GM19035 (cell line): ENCODE data around the gene UBE2O.

Experiments
- ATAC-seq: cut with Tn5 transposase; IDR thresholded peaks from one replicate; pipeline ENCODE4 v1.9.1; 2021; ENCODE audit not compliant: unreplicated experiment

The UBE2O gene

DNA sequence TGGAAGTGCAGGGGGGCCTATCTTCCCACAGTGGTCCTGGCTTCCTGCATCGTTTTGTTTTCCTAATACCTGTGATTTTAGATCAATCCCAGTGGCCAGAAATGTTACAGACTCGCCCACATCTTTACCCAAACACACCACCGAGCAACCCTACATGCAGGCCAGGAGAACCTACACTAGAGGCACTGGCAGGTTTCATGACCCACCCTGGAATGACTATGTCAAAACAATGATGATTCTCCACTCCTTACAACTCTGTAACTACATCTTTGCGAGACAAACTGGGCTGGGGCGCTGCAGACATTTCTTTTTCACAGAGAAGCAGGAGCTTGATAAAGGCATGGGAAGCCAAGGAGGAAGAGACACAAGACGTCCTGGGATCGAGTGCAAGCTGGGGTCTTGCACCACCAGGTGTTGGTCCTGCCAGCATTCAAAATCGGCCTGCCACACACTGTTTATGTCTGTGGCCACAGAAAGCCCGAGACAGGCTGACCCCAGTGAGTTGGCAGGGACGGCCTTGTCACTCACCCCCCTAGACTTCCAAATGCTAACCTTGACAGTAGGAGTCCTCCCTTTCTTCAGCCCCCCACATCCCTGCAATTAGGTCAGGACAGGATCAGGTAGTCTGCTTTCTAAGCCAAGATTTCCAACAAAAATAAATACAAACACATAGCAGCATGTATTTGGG, 32.5 kb downstream of the UBE2O start:
- ATAC-seq = no peak

DNA sequence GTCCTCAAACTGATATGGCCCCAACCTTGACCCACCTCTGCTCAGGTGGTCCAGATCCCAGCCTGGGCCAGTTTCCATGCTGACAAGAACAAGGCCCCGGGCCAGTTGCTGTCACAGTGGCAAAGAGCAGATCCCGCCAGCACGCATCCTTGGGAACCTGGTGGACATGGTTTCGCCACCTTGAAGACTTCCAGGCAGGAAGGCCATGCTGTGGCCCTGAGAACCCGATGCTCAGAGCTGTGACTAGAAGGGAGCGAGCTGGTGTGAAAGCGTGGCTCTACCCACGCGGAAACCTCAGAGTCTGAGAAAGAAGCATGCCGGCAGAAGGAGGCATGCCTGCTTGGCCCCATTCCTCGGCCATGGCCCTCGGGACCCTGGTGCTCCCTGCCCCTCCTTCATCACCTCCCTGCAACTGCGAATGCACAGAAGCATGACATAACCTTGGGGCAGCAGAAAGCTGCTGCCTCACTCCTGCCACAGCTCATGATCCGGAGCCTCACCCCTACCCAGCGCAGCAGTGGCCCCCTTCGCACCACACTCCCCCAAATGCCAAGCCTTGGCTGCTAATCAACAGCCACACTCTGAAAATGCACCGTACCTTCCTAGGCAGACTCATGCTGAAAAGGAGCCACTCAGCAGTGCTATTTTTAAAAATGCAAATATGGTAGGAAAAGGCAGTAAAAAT, 33.2 kb downstream of the UBE2O start:
- no peak for ATAC-seq

DNA sequence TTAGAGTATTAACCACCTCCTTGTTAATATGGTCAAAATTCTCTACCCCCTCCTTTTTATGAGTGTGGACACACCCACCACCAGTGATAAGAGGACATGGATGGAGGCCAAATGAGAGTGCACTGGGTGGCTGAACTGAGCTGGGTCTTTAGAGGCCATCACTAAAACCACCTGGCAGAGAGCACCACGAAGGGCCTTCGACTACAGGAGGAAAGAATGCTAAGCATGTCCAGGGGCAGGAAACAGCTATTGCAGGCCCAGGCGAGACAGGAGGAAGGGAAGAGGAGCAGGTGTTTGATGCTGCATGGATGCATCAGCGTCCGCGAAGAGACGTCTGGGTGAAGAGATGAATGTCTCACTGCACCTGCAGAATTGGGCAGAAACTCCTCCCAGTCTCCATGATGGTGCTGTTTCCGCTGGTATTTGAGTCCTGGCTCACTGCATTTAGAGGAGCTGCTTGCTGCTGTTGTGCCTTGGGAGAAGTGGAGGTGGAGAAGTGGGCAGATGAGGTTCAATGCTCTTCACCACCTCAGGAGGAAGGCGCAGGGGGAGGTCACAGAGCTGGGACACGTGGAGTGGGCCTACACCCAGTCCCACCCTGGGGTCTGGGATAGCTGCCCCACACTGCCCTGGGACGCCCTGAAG, 35.3 kb downstream of the UBE2O start:
- ATAC-seq = no peak

DNA sequence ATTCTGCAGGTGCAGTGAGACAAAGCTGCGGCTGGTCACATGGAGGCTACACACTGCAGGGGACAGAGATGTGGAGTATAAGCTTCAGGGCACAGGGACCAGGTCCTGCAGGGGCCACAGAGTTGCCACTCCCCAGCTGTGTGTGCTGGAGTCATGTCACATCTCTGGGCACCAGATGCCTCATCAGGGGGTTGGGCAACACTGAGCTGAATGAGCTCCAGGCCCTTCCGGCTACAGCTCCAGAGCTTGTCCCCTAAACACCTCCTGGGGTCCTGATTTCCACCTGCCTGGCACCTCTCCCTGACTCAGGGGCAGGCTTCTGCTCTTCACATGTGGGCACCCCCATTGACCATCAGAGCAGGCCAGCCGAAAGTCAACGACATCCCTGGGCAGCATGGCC, 36.1 kb downstream of the UBE2O start:
- no peak for ATAC-seq

DNA sequence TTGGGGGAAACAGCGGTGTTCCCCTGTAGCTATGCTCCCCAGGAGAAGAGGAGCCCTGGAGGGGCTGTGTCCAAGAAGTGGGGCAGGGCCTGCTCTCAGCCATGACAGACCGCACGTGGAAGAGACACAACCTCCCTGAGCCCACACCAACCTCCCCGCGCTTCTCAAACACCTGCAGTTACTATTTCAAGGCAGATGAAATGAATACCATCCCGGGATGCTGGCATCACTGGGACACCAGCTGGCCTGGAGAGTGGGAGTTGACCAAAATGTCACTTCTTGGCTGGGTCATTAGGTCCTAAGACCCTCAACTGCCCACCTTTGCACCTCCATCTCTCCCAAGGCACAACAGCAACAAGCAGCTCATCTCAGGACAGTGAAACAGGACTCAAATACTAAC, 36.5 kb downstream of the UBE2O start:
- no peak for ATAC-seq

DNA sequence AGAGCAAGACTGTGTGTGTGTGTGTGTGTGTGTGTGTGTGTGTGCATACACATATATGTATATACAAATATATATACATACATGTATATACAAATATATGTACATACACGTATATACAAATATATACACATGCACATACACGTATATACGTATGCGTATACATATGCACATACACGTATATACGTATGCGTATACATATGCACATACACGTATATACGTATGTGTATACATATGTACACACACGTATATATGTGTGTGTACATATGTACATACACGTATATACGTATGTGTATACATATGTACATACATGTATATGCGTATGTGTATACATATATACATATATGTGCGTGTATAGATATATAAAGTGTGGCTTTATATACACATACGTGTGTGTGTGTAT, 37.2 kb downstream of the UBE2O start:
- no peak for ATAC-seq

DNA sequence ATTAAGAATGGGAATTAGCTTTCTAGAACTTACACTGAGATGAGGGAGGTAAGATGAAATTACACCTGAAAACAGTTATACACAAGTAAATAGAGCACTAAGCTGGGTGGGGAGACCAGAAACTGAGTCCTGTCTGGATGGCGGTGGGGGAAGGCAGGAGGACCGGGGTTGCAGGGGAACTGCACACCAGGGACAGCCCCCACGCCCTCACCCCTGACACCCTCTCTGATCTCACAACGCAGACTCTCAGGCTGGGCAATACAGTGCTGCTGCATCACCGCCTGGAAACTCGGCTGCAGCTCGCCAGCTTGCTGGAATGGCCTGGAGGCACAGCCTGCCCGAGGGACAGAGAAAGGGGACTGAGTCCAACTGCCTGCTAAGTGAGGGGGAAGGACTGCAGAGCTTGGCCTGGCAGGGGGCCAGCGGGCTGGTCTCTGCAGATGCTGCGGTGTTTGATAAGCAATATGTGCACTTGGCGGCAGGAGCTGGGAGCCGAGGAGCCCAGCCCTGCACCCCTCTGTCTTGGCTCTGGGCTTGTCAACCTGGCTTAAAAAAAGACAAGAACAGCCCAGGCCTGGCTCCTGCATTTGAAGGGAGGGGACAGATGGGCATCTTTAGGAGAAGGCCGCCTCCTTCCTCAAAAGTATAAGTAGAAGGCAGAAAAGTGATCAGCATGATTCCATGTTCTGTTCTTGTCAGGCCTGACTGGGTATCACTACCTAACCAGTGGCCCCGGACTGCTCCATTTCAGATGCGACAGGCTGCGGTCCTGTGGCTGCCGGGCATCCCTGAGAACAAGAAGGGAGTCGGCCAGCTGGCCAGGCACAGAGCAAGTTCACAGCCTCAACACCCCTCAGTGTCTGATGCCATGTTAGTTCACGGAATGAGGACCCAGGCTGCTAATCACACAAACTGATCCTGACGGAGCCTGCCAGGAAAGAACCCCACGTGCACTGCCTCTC, 38.3 kb downstream of the UBE2O start:
- ATAC-seq = no peak

DNA sequence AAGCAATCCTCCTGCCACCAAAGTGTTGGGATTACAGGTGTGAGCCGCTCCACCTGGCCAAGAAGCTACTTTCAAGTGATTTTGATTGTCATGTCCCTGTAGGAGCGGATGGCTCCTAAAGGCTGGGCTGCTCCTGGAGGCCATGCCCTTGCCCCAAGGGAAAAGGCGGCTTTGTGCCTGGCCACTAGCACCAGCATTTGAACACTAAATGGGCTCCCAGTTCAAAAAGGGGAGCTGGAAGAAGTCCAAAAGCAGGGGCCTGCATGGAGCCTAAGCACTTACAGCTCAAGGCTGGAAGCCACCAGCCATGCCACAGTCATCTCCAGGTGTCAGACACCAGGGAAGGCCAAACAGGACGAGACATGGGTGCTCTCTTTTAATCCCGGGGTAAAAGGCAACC, 41.7 kb downstream of the UBE2O start:
- ATAC-seq = no peak

DNA sequence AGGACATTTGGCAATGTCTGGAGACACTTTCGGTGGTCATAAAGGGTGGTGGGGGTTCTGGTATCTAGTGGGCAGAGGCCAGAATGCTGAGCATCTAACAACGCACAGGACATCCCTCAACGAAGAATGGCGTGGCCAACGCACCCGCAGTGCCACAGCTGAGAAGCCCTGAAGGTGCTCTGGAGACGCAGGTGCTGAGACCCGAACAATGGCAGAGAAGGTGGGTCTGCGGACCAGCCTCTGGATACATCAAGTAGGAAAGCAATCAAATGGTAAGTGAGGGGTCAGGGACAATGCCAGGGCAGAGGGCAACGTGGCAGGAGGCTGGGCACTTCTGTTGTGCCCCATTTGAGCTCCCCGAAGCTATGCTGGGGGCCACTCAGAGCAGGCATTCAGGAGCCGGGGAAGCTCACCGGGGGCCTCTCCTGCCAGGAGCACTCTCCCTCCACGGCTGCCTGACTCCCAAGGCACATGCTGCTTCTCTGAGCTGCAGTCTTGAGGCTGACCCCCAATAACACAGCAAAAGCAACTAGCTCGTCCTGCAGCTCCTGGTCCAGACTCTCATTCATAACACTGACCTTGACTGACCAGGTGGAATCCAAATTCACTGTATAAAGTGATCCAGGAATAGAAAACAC, 42.5 kb downstream of the UBE2O start:
- ATAC-seq = no peak

DNA sequence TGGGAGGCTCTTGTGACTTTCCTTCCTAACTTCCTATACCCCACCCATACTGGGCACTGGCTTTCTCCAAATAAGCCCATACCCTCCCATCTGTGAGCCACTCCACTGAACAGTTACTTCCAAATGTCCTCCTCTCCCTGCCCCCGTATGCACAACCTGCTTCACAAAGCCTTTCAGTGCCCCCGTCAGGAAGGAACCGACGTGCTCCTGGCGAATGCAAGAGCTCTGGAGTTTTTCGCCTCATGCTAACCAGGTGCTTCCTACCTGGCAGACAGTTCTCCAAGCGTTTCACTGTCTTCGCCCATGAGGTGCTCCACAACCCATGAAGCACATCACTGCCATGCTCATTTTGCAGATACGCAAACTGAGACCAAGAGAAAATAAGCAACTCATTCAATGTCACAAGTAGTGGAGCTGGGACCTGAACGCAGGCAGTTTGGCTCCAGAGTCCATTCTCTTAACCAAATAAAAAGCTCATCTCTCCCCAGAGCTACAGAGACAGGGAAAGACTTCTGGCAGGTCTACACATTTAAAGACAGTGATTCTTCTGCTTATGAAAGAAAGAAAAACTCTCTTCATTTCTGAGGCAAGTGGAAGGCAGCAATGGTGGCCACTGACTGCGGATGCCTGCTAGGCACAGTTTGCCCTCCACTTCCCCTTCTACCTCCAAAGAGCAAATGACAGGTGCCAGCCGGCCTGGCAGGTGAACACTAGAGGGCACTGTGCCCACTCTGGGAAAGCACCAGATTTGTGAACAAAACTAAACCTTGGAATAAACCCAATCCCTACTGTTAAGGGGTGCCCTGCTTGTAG, 44.7 kb downstream of the UBE2O start:
- ATAC-seq = no peak

DNA sequence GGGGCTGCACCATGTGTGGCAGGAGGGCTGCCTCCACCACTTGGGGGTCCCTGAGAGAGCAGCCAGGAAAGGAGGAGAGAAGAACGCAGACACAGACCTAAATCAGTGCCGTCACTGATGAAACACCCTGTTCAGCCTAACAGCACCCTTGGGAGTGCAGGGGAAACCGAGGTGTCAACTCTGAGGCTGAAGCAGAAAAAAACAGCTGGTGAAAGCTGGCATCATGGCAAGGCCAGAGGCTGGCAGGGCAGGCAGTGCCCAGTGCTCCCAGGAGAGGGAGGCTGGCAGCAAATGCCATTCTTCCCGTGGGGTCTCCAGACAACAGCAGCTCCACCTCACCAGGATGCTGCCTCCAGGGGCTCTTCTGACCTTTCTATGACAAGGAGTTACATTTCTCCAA, 45.4 kb downstream of the UBE2O start:
- no peak for ATAC-seq

DNA sequence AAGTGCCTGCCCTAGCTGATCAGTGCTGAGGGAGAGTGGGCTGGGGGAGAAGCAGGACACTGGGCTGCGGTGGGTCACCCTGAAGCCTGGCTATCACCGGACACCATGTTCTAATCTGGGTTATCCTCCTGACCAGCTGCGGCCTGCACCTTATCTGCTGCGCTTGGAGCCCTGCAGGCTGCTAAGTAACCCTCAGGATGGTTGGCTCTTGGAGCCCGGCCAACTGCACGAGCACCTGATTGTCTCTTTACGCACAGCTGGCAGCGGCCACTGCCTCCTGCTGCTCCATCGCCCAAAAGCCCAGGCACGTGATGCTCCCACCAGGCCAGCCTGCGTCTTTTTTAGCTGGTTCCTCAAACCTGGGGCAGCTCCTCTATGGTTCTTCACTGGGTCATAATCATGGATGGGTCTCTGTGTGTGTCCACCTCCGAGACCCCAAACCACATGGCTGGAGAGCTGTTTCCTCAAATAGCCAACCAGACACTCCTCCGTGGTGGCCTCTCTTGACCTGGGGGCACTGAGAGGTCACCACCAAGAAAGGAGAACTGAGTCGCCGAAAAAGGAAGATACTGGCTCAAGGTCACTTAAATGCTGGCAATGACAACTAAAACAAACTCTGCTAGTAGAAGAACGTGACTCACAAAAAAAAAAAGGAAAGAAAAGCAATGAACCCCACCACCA, 46.8 kb downstream of the UBE2O start:
- no peak for ATAC-seq

DNA sequence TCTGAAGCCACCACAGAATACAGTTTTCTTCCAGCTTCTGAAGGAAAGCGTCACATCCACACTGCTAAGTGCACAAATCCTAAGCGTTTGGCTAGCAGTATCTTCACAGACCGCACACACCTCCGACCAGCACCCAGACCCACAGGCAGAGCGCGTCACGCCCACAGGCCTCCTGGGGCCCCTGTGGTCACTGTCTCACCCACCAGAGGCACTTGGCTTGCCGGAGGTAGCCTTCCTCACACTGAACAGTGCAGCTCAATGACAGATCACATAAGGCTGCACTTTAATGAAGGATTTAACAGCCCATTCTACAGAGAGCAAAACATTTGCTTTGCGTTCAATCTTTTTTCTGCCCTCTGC, 47.4 kb downstream of the UBE2O start:
- ATAC-seq = no peak

DNA sequence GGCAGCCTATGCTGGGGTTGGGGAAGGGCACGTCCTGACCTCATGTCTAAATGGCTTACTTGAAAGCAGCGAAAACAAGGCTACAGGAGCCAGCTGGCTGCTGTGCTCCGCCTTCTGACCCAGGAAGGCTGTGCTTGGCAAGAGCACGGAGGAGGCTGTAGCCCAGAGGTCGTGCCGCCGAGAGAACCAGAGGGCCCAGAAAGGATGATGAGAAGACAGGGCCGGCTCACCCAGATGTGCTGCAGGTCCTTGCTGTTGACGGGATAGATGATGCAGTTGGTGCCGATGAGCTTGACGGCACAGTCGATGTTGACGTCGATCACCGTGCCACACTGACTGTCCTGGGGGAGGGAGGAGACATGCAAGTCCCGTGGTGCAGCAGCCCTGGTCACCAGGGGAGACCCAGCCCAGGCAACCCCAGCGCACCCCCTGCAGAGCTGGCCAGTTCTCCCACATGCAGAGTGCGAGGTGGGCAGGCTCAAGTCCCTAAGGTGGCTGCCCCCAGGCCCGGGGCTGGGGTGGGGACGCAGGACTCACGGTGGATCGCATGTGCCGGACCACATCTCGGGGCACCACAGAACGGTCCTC, 47.9 kb downstream of the UBE2O start:
- no peak for ATAC-seq

DNA sequence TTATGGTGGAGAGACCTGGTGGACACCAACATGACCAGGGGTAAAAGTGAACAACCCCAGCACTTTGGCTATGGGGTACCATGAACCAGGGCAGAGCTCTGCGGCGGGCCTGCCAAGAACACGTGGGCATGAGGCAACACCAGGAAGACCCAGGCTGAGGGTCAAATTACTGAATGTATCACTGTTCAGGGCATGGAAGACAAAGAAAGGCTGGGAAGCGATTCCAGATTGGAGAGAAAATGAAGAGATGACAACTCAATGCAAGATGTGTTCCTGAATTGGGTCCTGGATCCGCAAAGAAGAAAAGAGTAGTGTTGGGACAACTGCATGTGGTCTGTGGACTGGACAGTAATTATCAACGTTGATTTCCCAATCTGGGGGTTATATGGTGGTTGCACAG, 48.7 kb downstream of the UBE2O start:
- no peak for ATAC-seq

DNA sequence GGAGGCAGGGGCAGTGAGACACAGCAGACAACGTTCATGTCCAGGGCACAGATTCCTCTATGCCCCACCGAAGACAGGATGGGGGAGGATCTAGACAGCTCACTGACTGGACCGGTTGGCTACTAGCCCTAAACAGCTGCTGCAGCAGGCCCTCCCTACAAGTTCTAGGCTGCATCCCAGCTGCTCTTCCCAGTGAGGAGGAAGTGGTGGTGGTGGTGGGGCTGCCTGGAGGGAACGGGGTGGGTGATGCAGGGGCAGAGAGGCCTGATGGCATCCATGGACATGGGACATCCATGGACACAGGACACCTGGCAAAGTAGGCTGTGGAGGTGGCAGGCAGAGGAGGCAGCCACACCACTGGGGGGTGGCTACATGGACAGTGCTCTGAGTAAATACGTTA, 50.2 kb downstream of the UBE2O start:
- no peak for ATAC-seq

DNA sequence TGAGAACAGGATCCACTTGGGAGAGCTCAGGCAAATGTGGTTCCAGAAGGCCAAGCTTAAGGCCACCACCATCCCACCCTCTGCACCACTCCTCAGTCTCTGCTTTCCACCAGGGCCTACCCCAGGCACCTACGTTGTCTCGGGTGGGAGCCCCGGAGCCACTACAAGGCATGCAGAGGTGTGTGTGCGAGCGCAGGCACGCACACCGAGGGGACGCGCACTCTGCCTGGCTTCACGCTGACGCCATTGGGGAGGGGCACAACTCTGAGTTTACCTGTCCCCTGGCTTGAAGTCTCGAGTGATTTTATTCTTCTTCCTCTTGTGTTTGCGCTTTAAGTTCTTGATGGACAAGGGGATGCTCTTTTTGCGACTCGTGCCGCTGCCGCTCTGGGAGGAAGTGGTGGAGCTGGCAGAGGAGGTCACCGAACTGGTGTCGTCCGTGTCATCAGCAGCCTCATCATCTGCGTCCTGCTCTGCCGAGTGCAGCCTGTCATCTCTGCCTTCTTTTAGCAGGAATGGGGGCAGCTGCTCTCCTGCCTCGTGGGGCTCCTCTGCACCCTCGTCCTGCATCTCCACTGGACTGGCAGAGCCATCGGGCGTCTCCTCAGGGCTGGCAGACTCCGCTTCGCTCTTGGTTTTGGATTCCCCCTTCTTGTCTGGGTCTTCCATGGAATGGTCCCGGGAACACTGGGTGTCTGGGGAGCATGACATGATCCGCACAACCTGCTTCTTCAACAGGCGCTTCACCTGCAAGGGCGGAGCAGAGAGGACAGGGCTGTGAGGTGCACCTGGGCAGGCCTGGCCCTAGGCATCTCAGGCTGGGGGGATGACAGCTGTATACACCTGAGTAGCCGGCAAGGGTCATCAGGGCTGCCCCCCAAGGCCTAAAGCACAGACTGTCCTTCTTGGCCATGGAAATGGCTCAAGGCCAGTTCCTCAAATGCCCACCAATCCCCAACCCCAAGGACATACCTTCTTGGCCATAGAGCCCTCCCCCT, 53.5 kb downstream of the UBE2O start:
- no peak for ATAC-seq
